ENCODE results near the gene KCNH3. TPM values are rescaled to one million over a fixed set of nuclear protein-coding genes. Genes with fewer than 3 reads are reported as not detected.
"Not testable (repeated sequence)": the region's sequence is repeated elsewhere in the genome, so short reads cannot be mapped to it uniquely, and the experiment has no call there.

KCNH3 gene
- polyA plus RNA-seq, 3 donors, result 3.9 to 4.8 (median 4.2) TPM

GRCh38 chr12:49524660-49525324 lies 14.0 kb upstream of the KCNH3 start:
- DNase-seq (ENCODE audit: low read depth in 3 of 3, low spot score in 2 of 3), result no peak

GRCh38 chr12:49525942-49526341 lies 12.9 kb upstream of the KCNH3 start:
- no peak for DNase-seq (ENCODE audit: low read depth in 3 of 3, low spot score in 2 of 3)

- DNase-seq (ENCODE audit: low read depth in 3 of 3, low spot score in 2 of 3), result no peak
These were observed 11.3 kb upstream of the KCNH3 start for GRCh38 chr12:49527361-49528130.

GRCh38 chr12:49529414-49529813 lies 9.4 kb upstream of the KCNH3 start:
- DNase-seq (ENCODE audit: low read depth in 3 of 3, low spot score in 2 of 3), result no peak

- no peak for DNase-seq (ENCODE audit: low read depth in 3 of 3, low spot score in 2 of 3)
These were observed 7.1 kb upstream of the KCNH3 start for GRCh38 chr12:49531745-49532144.

- no peak for DNase-seq (ENCODE audit: low read depth in 3 of 3, low spot score in 2 of 3)
These were observed 5.5 kb upstream of the KCNH3 start for GRCh38 chr12:49533331-49533730.

- DNase-seq (ENCODE audit: low read depth in 3 of 3, low spot score in 2 of 3), result not testable (repeated sequence)
These were observed 4.7 kb upstream of the KCNH3 start for GRCh38 chr12:49534122-49534521.

- DNase-seq (ENCODE audit: low read depth in 3 of 3, low spot score in 2 of 3), result no peak
These were observed 4.0 kb upstream of the KCNH3 start for GRCh38 chr12:49534731-49535278.

GRCh38 chr12:49535921-49536525 lies 2.8 kb upstream of the KCNH3 start:
- no peak for DNase-seq (ENCODE audit: low read depth in 3 of 3, low spot score in 2 of 3)

- DNase-seq (ENCODE audit: low read depth in 3 of 3, low spot score in 2 of 3), result no peak
These were observed 2.2 kb upstream of the KCNH3 start for GRCh38 chr12:49536526-49537071.

GRCh38 chr12:49537231-49537751 lies 1.5 kb upstream of the KCNH3 start:
- DNase-seq (ENCODE audit: low read depth in 3 of 3, low spot score in 2 of 3), result no peak

GRCh38 chr12:49537752-49538509 lies 899 bp upstream of the KCNH3 start:
- DNase-seq (ENCODE audit: low read depth in 3 of 3, low spot score in 2 of 3), result no peak

- DNase-seq (ENCODE audit: low read depth in 3 of 3, low spot score in 2 of 3), result no peak
These were observed 787 bp downstream of the KCNH3 start for GRCh38 chr12:49539406-49540228.

- no peak for DNase-seq (ENCODE audit: low read depth in 3 of 3, low spot score in 2 of 3)
These were observed 1.7 kb downstream of the KCNH3 start for GRCh38 chr12:49540229-49541139.

GRCh38 chr12:49541140-49541861 lies 2.5 kb downstream of the KCNH3 start:
- DNase-seq (ENCODE audit: low read depth in 3 of 3, low spot score in 2 of 3), result no peak

GRCh38 chr12:49541911-49542505 lies 3.2 kb downstream of the KCNH3 start:
- no peak for DNase-seq (ENCODE audit: low read depth in 3 of 3, low spot score in 2 of 3)

GRCh38 chr12:49542592-49543160 lies 3.8 kb downstream of the KCNH3 start:
- DNase-seq (ENCODE audit: low read depth in 3 of 3, low spot score in 2 of 3), result no peak
